ENCODE results near the gene WFIKKN2.
"Not testable (repeated sequence)": the region's sequence is repeated elsewhere in the genome, so short reads cannot be mapped to it uniquely, and the experiment has no call there.

Gene WFIKKN2, protein sequence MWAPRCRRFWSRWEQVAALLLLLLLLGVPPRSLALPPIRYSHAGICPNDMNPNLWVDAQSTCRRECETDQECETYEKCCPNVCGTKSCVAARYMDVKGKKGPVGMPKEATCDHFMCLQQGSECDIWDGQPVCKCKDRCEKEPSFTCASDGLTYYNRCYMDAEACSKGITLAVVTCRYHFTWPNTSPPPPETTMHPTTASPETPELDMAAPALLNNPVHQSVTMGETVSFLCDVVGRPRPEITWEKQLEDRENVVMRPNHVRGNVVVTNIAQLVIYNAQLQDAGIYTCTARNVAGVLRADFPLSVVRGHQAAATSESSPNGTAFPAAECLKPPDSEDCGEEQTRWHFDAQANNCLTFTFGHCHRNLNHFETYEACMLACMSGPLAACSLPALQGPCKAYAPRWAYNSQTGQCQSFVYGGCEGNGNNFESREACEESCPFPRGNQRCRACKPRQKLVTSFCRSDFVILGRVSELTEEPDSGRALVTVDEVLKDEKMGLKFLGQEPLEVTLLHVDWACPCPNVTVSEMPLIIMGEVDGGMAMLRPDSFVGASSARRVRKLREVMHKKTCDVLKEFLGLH

DNA sequence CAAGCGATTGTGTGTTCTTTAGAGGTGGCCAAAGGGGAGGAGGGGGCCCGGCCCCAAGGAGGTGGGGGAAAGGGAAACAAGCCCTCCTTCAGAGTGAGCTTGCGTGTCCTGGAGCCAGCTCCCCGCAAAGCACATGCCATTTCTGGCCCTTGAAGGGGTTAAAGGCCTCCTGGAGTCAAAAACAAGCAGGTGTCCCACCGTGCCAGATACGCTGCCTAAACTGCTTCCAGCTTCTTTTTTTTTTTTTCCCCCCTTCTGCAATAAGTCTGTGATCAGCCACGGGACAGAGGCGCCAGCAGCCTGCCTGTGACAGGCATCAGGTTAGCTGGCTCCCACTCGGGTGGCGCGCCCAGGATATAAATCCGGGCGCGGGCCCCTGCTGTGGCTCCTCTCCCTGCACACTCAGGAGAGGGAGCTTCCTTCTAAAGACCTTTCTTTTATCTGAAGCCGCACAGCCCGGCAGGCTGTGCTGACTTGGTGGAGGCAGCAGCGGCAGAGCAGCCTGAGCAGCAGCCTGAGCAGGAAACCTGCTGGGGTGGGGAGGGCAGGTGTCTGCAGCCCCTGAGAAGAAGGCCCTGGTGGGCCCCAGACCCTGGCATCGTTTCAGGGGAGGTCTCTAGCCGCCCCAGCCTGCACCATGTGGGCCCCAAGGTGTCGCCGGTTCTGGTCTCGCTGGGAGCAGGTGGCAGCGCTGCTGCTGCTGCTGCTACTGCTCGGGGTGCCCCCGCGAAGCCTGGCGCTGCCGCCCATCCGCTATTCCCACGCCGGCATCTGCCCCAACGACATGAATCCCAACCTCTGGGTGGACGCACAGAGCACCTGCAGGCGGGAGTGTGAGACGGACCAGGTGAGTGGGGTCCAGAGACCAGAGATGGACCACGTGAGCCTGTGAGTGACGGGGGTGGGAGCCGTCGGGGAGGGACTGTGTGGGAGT is at the start of gene WFIKKN2:
WFIKKN2 (plus strand) TSS at position 286 of the 934 bp plus-strand sequence; CDS start at position 638, 352 bp downstream.
- no peak for DNase-seq (ENCODE audit: low spot score)

DNA sequence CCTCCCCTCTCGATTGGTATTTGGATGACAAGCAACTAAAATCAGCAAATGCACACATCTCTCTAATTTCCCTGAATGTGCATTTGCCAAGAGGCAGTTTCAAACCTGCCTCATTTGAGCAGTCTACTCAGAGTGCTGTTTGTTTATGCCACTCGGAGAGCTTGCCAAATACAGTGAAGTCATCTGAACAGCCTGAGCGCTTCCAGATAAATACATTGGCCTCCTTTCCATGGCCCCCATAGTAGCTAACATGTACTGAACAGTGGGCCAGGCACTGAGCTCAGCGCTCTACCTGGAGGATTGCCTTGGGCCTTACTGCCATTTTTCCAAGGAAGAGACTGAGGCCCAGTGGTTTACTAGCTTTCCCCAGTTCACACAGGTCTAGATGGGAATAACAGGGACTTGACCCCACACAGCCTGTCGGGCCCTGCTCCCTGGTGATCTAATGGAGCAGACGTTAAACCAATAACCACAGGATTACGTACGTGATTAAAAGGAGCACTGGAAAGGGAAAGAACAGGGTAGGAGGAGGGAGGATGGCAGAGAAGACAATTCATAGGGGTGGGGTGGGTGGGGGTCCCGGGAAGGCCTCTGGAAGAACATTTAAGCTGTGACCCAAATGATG is 49.3 kb upstream of the WFIKKN2 start:
- DNase-seq (ENCODE audit: low spot score) = peak; percentile 82

DNA sequence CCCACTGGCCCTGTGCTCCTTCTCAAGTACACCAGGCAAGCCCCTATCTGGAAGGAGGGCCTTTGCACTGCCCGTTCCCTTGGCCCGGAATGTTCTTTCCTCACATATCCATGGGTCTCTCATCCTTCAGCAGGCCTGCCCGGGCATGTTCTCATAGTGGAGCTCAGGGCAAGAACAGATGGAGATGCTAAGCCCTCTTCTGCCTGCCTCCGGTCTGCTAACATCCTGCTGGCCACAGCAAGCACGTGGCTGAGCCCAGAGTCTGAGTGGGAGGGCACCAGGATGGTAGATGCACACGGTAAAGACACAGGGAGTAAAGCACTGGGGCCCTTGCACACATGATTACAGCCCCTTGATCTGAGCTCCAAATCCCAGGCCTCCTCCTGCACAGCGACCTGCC is 48.3 kb upstream of the WFIKKN2 start:
- no peak for DNase-seq (ENCODE audit: low spot score)

DNA sequence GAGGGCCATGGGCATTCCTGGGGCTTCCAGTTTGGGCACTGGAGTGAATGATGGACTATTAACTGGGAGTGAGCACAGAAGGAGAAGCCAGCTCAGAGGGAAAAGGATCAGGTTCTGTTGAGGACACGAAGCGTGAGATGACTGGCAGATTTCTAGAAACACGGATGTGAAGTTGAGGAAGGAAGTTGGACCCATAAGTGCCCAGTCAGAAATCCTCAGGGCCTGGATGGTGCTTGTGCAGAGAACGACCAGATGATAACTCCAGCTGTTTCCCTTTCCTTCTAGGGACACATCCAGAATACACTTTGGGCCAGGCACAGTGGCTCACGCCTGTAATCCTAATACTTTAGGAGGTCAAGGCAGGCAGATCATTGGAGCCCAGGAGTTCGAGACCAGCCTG is 44.8 kb upstream of the WFIKKN2 start:
- no peak for DNase-seq (ENCODE audit: low spot score)

DNA sequence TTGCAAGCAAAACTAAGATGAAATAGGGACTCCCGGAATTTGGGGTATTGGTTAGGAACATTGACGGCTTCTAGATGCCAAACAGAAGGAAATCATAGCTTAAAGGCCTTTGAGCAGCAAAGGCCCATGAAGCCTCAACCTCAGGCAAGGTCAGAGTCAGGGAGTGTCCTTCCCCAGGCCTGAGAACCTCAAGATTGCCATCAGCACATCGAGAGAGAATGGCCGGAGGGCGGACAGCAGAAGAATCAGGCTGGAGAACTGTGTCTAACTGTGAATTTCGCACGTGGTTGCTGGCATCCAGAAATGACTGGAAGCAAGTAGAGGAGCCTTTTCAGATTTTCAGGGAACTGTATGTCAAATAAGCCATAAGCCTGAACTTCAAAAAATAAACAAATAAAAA is 43.3 kb upstream of the WFIKKN2 start:
- DNase-seq (ENCODE audit: low spot score) = no peak

DNA sequence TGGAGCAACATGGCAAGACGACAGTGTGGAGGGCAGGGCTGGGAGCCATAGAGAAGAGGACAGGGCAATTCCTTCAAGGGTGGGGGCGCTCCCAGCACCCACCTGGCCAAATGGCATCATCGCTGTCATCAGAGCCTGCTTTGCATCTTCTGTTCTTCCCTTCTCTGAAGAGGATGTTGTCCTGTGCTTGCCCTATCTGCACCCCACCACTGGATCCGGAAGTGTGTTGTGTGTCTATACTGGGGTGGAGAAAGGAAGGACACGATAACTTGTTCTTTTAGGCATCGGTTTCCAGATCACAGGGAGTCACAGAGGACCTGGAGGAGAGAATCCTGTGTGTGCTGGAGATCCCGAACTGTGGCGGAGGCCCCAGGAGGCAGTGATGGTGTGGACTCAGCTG is 42.4 kb upstream of the WFIKKN2 start:
- no peak for DNase-seq (ENCODE audit: low spot score)

DNA sequence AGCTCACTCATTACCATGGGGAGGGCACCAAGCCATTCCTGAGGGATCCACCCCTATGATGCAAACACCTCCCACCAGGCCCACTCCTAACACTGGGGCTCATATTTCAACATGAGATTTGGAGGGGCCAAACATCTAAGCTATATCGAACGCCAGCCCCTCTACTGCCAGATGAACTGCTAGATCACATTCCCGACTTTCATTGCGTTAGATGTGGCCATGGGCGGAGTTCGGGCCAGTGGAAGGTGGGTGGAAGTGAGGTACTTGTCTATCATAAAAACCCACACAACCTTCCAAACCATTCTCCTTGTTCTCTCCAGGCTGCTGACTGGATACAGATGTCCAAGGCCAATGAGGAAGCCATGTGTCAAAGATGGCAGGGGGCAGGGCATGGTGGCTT is 41.0 kb upstream of the WFIKKN2 start:
- DNase-seq (ENCODE audit: low spot score) = no peak

DNA sequence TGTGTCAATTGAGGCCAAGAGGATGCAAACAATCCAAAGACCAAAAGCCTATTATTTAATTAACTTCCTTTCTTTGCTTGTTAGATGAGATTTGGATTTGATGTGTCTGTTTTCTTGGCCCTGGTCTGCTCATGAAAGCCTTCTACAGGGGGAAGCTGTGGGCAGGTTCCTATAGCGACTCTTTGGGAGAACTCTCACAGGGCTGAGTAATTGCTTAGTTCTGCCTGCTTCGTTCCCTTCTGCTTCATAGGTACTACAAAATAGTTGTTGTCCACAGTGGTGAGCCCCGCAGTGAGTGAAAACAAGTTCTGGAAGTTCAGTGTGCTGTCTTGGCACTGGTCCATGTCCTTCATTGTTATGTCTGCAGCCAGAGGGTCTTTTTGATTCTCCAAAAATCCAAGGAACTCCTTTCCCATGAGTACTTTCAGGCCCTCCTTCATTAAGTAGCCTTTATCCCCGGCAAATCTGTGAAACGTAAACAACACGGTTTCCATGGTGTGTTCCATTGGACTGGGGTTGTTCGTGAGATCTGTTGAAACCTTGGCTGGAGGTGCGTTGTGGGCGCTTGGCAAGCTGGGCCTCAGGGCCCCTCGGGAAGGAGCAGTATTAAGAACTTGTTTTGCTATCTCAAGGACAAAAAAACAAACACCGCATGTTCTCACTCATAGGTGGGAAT is 38.1 kb upstream of the WFIKKN2 start:
- DNase-seq (ENCODE audit: low spot score) = no peak

DNA sequence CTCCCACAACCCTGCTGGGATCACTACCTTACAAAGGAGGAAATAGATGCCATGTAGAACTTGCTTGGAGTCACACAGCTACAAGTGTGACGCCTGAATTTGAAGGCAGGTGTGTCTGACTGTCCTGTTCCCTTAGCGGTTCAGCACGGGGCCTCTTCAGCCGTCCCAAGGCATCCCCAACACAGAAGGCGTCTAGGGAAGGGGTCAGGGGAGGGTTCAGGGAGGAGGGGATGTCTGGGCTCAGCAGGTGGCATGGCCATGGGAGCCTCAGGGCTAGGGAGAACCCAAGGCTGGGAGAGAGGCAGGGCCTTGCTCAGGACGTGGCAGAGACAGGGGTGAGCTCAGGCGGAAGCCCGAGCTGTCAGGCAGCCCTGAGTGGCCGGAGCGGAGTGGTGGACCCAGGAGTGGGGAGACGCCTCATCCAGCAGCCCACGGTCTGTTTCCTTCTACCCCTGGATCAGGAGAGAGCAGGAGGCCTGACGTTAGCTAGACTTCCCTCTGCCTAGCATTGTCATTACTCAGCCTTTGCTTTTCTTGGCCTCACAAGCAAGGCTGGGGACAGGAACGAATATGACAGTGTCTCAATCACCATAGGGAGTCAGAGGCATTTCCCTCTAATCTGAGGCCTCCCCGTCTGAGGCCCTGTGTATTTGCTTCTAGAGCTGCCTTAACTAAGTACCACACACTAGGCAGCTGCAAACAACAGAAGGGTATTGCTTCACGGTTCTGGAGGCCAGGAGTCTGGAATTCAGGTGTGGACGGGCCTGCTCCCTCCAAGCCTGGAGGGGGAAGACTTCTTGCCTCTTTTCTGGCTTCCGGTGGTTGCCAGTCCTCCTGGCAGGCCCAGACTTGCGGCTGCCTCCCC is 36.7 kb upstream of the WFIKKN2 start:
- no peak for DNase-seq (ENCODE audit: low spot score)

DNA sequence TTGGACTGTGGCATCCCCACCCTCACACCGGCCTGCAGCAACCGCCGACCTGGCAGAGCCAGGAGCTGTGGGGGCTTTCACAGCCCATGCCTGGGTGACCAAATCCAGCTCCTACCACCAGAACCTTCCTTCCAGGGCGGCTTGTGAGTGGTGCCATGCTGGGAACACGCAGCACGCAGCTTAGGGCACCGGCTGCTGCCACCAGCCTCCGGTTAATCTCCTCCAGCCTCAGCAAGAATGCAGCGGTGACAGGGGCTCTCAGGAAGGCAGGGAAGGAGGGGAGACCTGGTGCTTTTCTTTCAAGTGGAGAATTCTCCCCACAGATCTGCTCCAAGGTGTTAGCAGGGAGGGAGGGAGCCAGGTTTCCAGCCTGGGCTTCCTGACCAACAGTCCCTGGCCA is 35.8 kb upstream of the WFIKKN2 start:
- DNase-seq (ENCODE audit: low spot score) = no peak

DNA sequence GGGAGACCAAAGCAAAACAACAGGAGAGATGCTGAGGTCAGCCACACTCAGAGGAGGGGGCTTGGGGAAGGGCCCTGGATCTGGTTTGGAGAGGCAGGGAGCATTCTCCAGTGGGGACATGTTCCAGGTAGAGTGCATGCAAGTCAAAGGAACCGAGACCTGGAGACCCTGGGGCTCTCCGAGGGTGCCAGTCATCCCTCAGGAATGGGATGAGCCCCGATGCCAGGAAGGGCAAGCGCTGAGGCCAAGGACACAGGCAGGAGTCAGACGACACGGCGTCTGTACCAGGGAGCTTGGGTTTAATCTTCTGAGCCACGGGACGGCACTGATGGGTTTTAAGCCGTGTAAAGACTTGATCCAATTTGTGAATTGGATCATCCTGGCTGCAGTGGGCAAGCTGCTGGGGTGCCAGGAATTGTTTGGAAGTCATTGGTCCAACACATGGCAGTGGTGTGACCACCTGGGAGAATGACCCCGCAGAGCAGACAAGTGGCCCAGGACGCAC is 35.1 kb upstream of the WFIKKN2 start:
- DNase-seq (ENCODE audit: low spot score) = no peak

DNA sequence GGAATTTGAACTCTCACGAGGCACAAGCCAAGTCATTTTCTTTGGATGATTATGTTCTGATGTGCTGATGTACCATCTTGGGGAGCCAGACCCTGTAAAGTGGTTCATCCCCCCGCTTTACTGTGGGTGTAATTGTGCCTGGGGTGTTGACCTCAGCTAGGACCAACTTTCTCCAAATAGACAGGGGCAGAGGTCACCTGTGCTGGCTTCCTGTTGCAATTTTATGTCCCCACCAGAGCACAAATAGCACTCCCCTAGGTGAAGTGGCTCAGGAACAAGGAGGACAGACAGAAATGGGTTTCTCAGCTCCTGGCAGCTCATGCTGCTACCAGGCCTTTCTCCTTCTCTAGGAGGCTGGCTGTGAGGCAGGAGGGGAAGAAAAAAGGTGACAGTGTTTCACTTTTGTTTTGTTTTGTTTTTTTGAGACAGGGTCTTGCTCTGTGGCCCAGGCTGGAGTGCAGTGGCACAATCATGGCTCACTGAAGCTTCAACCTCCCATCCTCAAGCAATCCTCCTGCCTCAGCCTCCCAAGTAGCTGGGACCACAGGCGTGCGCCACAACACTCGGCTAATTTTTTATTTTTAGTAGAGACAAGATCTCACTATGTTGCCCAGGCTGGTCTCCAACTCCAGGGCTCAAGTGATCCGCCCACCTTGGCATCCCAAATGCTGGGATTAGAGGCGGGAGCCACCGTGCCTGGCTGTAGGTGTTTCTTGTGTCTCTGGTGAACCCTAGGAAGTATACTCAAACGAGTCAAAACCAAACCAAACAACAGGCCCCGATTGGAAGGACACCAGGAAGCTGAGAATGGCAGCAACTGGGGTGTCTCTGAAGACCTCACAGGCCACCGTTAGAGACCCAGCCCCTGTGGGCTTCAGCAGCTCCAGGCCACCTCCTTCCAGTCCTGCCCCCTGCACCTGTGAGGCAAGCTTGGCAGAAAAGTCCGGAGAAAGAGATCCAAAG is 32.5 kb upstream of the WFIKKN2 start:
- no peak for DNase-seq (ENCODE audit: low spot score)

DNA sequence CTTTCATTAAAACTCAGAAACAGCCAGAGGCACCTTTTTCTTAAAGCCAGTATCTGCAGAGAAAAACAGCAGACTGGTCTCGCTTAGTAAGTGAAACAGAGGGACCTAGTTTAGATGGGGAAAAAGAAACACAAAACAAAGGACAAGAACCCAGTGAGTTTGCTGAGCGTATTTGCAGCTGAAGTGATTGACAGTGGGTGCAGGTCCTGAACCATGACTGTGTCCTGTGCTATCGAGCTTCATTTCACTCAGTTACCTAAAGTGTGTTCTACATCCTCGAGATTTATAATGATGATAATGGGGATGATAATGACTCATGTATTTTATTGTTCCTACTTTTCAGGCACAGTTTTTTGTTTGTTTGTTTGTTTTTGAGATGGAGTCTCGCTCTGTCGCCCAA is 31.7 kb upstream of the WFIKKN2 start:
- no peak for DNase-seq (ENCODE audit: low spot score)

DNA sequence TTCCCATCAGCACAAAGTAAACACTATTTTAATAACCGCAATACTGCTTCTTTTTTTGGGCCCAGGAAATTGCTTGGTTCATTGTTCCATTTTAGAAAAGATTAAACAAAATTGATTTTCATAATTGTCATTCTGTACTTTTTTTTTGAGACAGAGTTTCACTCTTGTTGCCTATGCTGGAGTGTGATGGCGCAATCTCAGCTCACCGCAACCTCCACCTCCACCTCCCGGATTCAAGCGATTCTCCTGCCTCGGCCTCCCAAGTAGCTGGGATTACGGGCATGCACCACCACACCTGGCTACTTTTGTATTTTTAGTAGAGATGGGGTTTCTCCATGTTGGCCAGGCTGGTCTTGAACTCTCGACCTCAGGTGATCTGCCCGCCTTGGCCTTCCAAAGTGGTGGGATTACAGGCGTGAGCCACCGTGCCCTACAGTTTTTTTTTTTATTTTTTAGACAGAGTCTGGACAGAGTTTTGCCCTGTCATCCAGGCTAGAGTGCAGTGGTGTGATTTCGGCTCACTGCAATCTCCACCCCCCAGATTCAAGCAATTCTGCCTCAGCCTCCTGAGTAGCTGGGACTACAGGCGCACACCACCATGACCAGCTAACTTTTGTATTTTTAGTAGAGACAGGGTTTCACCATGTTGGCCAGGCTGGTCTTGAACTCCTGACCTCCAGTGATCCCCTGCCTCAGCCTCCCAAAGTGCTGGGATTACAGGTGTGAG is 30.5 kb upstream of the WFIKKN2 start:
- DNase-seq (ENCODE audit: low spot score) = not testable (repeated sequence)

DNA sequence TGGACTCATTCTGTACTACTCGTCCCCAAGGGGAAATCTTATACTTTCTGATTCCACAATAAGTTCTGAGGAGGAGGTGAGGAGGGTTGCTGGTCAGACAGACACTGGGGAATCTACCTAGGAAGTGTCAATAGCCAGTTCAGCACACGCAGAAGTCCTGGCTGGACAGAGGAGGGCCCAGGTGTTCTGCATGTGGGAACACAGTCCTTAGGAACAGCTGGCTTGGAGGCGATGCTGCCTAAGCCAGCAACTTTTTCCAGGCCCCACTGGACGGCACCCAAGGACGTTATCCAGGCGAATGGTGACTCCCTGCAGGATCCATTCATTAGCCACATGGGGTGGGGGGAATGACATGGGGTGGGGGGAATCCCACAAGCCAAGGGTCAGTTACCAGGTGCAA is 29.9 kb upstream of the WFIKKN2 start:
- DNase-seq (ENCODE audit: low spot score) = no peak

DNA sequence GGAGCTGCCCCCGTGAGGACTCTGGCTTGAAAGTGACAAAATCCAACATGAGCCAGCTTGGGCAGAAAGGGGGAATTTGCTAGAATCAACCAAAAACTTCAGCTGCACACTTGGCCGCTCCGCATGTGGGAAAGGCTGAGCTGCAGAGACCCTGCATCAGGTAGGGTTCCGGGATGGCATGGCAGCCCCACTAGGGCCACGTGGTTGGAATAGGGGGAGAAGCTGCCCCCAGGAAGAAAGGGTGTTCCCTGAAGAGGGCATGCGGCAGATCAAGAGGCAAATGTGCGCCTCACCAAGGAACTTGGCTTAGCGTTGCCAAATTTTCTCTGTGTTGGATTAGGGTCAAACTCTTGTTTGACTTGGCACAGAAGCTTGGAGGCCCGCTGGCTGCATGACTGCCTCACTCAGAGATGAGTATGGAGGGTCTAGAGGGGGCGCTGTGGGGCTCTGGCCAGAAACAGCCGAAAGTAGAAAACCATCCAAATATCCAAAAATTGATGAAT is 29.2 kb upstream of the WFIKKN2 start:
- DNase-seq (ENCODE audit: low spot score) = no peak

DNA sequence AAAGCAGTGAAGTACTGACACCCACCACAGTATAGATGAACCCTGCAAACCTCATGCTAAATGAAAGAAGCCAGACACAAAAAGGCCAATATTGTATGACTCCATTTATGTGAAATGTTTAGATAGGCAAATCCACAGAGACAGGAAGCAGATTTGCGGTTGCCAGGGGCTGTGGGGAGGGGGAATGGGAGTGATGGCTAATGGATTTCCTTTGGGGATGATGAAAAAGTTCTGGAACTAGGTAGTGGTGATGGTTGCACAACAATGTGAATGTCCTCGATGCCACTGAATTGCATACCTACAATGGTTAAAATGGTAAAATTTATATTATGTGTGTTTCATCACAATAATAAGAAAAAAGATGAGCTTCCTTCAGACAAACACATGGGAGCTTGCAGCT is 28.4 kb upstream of the WFIKKN2 start:
- no peak for DNase-seq (ENCODE audit: low spot score)

DNA sequence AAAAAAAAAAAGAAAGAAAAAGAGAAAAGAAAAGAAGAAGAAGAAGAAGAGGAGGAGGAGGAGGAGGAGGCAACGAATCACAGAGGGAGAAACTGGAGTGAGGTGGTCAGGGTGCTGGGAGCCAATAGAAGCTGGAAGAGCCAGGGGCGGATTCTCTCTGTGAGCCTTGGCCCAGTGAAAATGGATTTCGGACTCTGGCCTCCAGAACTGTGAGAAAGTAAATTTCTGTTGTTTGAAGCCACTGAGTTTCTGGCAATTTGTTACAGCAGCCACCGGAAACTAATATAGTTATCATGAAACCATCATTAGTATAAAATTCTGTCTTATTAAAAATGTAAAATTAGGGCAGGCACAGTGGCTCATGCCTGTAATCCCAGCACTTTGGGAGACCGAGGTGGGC is 27.7 kb upstream of the WFIKKN2 start:
- no peak for DNase-seq (ENCODE audit: low spot score)

Measured in AG08396 (cell line).